ENCODE measurements around the gene TM9SF1. TPM values are rescaled to one million over a fixed set of nuclear protein-coding genes. Genes with fewer than 3 reads are reported as not detected.

Gene TM9SF1
- total and polyA plus RNA-seq, 10 of the 15 experiments (the other 5 are each of a cell fraction or from before 2014, with no cell fraction given): 7.2 to 39.2 (median 17.6) TPM

DNA sequence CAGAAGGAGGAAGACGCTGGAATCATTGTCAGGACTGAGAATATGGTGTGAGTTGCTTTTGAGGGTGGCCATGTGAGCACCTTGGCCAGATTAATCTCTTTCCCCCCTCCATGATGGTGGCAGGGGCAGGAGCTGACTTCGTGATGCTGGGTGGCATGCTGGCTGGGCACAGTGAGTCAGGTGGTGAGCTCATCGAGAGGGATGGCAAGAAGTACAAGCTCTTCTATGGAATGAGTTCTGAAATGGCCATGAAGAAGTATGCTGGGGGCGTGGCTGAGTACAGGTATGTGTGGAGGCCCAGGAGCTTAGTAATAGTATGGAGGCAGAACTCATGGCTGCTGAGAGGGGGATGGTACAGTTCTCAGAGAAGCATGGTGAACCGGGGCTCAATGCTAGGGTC is 42.9 kb upstream of the TM9SF1 start (continued):
- no peak for TF ChIP-seq SKIL (IDR thresholded peaks at IDR 0.05; ENCODE audit: low read depth, poor library complexity, severe bottlenecking)

GRCh38 chr14:24237463-24237955 is 42.3 kb upstream of the TM9SF1 start:
- TF ChIP-seq E2F8 (IDR thresholded peaks at IDR 0.05; ENCODE audit: low read depth, partially characterized antibody) (no peak), POLR2A (IDR thresholded peaks at IDR 0.05; ENCODE audit: low read depth, low read length) (0 out of 2 replicates have a peak, but pooled peaks have one; percentile 2)
- no peak for ATAC-seq
- intact Hi-C loops (cut with micrococcal nuclease; ENCODE audit: unreplicated experiment) (no loop called here), in situ Hi-C loops (cut with MboI) (no loop called here)
- ChIA-PET CTCF (interaction anchor here (0.6 to 12.3 kb wide), 6 partner anchors 24 to 96 kb away, joined by 3 to 368 read pairs (median 5); partner anchors contain the start of genes CHMP4A, CIDEB, DHRS1 and NOP9), RAD21 (ENCODE audit: unreplicated experiment) (interaction anchor here (0.6 to 1.1 kb wide), 2 partner anchors 59 to 193 kb away, joined by 3 read pairs; no protein-coding TSS in a partner anchor), SMC1A (ENCODE audit: uncharacterized antibody, unreplicated experiment) (interaction anchor here (0.6 to 1.5 kb wide), 5 partner anchors 8 to 62 kb away, joined by 3 to 4 read pairs (median 3); partner anchors contain the start of genes DHRS1 and NOP9), POLR2A (interaction anchor here (0.7 to 1.9 kb wide), 6 partner anchors 9 to 76 kb away, joined by 3 to 6 read pairs (median 3); partner anchors contain the start of genes IRF9, MDP1 and RABGGTA)
- H3K36me3 ChIP-seq (ENCODE audit: control insufficient read depth in 2 of 2, insufficient read depth in 2 of 2, low read length in 1 of 2): peaks cover 11 to 52% of the 10 kb centered on the region in 2 experiments
- H4K20me1 ChIP-seq (ENCODE audit: control insufficient read depth, insufficient read depth): peaks cover 3% of the 10 kb centered on the region; the same call in 1 of the 2 replicates
- peaks cover 15% of the 10 kb centered on the region for H3K4me1 ChIP-seq (ENCODE audit: control insufficient read depth, insufficient read depth, low read length)
- H3K27me3 ChIP-seq (replicated peaks in 1 of 2; ENCODE audit: control insufficient read depth in 2 of 2, insufficient read depth in 2 of 2, low read length in 1 of 2): no peaks in the 10 kb centered on the region
- H3K79me2 ChIP-seq (ENCODE audit: control insufficient read depth, insufficient read depth, low read length): peaks cover 33% of the 10 kb centered on the region
- no peak overlapping the region for H3K4me2 ChIP-seq (ENCODE audit: control insufficient read depth, insufficient read depth)
- no peak for DNase-seq (ENCODE audit: low read depth, low spot score)
- H3K4me3 ChIP-seq: no peak overlapping the region
- no peaks in the 10 kb centered on the region for H3K9me3 ChIP-seq (replicated peaks; ENCODE audit: control insufficient read depth, insufficient read depth, low read length)
- H2AFZ ChIP-seq (ENCODE audit: control insufficient read depth, low read depth, low read length): no peak overlapping the region
- no peak for FAIRE-seq
- WGBS (ENCODE audit: insufficient coverage, insufficient replicate concordance, low lambda C conversion rate, missing lambda C conversion rate): 97% methylated on average over 2 of the region's 2 CpGs
- H3K9ac ChIP-seq (ENCODE audit: control insufficient read depth, insufficient read depth, low read length): no peak overlapping the region
- no TSS peak for BruUV-seq (replicated peaks)
- no peak overlapping the region for H3K27ac ChIP-seq (ENCODE audit: control insufficient read depth, insufficient read depth)

Data from GM12878 (cell line).